GM12878 (cell line): ENCODE results near the gene LIMS3.
"Not testable (repeated sequence)": the region's sequence is repeated elsewhere in the genome, so short reads cannot be mapped to it uniquely, and the experiment has no call there.

Experiments
- ATF7 ChIP-seq: fragments of 450-650 bp; IDR thresholded peaks from 2 replicates; pipeline ENCODE4 v1.6.1; 2016; ENCODE audit warnings: low read depth, mild to moderate bottlenecking
- EP300 ChIP-seq, 2 experiments: fragments of 150-350 bp in 1 of 2; IDR thresholded peaks; 2 replicates each; pipeline ENCODE4 v1.6.1; 2011 to 2012; ENCODE audit warnings: low read depth in 2 of 2, low read length in 2 of 2, borderline replicate concordance in 1 of 2, improper control_type of control experiment in 1 of 2, inconsistent platforms in 1 of 2; ENCODE audit not compliant: control insufficient read depth in 1 of 2
- HDGF ChIP-seq: fragments of 450-650 bp; IDR thresholded peaks from 2 replicates; pipeline ENCODE4 v1.6.1; 2016; ENCODE audit warnings: antibody characterized with exemption
- IRF3 ChIP-seq: fragments of 450-650 bp; IDR thresholded peaks from 2 replicates; pipeline ENCODE4 v1.6.1; 2014; ENCODE audit warnings: mild to moderate bottlenecking
- POLR2AphosphoS5 ChIP-seq: IDR thresholded peaks from 2 replicates; pipeline ENCODE4 v1.6.1; 2011; ENCODE audit warnings: mild to moderate bottlenecking, low read length, inconsistent platforms
- RAD21 ChIP-seq: IDR thresholded peaks from 2 replicates; pipeline ENCODE4 v1.6.1; 2011; ENCODE audit warnings: mild to moderate bottlenecking, low read depth, low read length, moderate library complexity; ENCODE audit not compliant: insufficient read depth
- YY1 ChIP-seq: IDR thresholded peaks from 2 replicates; pipeline ENCODE4 v1.6.1; 2011; ENCODE audit warnings: low read depth, mild to moderate bottlenecking, low read length
- TF ChIP-seq, protein P1 (sequence below): IDR thresholded peaks from 2 replicates; pipeline ENCODE4 v1.6.1; 2012; ENCODE audit warnings: low read length, inconsistent platforms
- TF ChIP-seq, protein P2 (sequence below), 3 experiments: IDR thresholded peaks in 2 of 3; conservative IDR thresholded peaks in 1 of 3; 2 replicates each; pipeline ENCODE4 v1.5.1; 2011; ENCODE audit warnings: low read depth in 3 of 3, low read length in 3 of 3, mild to moderate bottlenecking in 3 of 3, control low read depth in 2 of 3, moderate library complexity in 2 of 3, inconsistent platforms in 1 of 3, mixed read lengths in 1 of 3; ENCODE audit not compliant: control insufficient read depth in 2 of 3, insufficient read depth in 1 of 3; ENCODE audit errors: extremely low read depth in 1 of 3

GRCh38 chr2:109963942-109964341 is 65.5 kb downstream of the LIMS3 start:
- TF ChIP-seq ATF7; POLR2AphosphoS5; IRF3; HDGF; RAD21; YY1; EP300 (IDR thresholded peaks at IDR 0.05; ENCODE audit: borderline replicate concordance in 1 of 2, control insufficient read depth in 1 of 2, low read depth in 2 of 2, low read length in 2 of 2): not testable (repeated sequence)
- TF ChIP-seq, protein P1, sequence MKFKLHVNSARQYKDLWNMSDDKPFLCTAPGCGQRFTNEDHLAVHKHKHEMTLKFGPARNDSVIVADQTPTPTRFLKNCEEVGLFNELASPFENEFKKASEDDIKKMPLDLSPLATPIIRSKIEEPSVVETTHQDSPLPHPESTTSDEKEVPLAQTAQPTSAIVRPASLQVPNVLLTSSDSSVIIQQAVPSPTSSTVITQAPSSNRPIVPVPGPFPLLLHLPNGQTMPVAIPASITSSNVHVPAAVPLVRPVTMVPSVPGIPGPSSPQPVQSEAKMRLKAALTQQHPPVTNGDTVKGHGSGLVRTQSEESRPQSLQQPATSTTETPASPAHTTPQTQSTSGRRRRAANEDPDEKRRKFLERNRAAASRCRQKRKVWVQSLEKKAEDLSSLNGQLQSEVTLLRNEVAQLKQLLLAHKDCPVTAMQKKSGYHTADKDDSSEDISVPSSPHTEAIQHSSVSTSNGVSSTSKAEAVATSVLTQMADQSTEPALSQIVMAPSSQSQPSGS: not testable (repeated sequence)
- TF ChIP-seq, protein P2, sequence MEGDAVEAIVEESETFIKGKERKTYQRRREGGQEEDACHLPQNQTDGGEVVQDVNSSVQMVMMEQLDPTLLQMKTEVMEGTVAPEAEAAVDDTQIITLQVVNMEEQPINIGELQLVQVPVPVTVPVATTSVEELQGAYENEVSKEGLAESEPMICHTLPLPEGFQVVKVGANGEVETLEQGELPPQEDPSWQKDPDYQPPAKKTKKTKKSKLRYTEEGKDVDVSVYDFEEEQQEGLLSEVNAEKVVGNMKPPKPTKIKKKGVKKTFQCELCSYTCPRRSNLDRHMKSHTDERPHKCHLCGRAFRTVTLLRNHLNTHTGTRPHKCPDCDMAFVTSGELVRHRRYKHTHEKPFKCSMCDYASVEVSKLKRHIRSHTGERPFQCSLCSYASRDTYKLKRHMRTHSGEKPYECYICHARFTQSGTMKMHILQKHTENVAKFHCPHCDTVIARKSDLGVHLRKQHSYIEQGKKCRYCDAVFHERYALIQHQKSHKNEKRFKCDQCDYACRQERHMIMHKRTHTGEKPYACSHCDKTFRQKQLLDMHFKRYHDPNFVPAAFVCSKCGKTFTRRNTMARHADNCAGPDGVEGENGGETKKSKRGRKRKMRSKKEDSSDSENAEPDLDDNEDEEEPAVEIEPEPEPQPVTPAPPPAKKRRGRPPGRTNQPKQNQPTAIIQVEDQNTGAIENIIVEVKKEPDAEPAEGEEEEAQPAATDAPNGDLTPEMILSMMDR (IDR thresholded peaks at IDR 0.05 in 2 of 3, conservative IDR thresholded peaks at IDR 0.05 in 1 of 3; ENCODE audit: control insufficient read depth in 2 of 3, extremely low read depth in 1 of 3, insufficient read depth in 1 of 3, low read depth in 3 of 3, low read length in 3 of 3): not testable (repeated sequence)
